Liver (tissue), 3 donors: ENCODE data around the gene NCAM2.

ENCODE experiments used
- CTCF ChIP-seq: fragments of 150-350 bp; IDR thresholded peaks from 2 replicates; pipeline ENCODE4 v1.5.1; 2017; ENCODE audit warnings: improper control_type of control experiment, low read depth, low read length; ENCODE audit not compliant: missing input control
- EGR1 ChIP-seq, 2 donors: IDR thresholded peaks; 2 replicates each; pipeline ENCODE4 v1.6.1; 2016 to 2018; ENCODE audit warnings: antibody characterized with exemption in 2 of 2, low read depth in 2 of 2
- GABPA ChIP-seq, 2 donors: IDR thresholded peaks in 1 of 2; conservative IDR thresholded peaks in 1 of 2; 2 replicates each; pipeline ENCODE4 v1.6.1; 2016; ENCODE audit warnings: antibody characterized with exemption in 2 of 2, mild to moderate bottlenecking in 1 of 2, moderate library complexity in 1 of 2
- HNF4A ChIP-seq, 2 donors: conservative IDR thresholded peaks; 2 replicates each; pipeline ENCODE4 v1.6.1; 2016; ENCODE audit warnings: antibody characterized with exemption in 2 of 2, mild to moderate bottlenecking in 2 of 2
- HNF4G ChIP-seq: IDR thresholded peaks from 2 replicates; pipeline ENCODE4 v1.6.1; 2016; ENCODE audit warnings: antibody characterized with exemption
- JUND ChIP-seq, 2 donors: IDR thresholded peaks; 2 replicates each; pipeline ENCODE4 v1.6.1; 2016; ENCODE audit warnings: antibody characterized with exemption in 2 of 2
- MAX ChIP-seq: IDR thresholded peaks from 2 replicates; pipeline ENCODE4 v1.6.1; 2016; ENCODE audit warnings: antibody characterized with exemption
- REST ChIP-seq: IDR thresholded peaks from 2 replicates; pipeline ENCODE4 v1.6.1; 2016; ENCODE audit warnings: antibody characterized with exemption, mild to moderate bottlenecking
- TAF1 ChIP-seq: conservative IDR thresholded peaks from 2 replicates; pipeline ENCODE4 v1.6.1; 2016; ENCODE audit warnings: antibody characterized with exemption, mild to moderate bottlenecking
- TF ChIP-seq, protein P1 (sequence below): IDR thresholded peaks from 2 replicates; pipeline ENCODE4 v1.6.1; 2016; ENCODE audit warnings: antibody characterized with exemption
- donor health status: healthy.
- donor health status: healthy.

- TF ChIP-seq CTCF: peak; percentile 58
- no peak for TF ChIP-seq GABPA (IDR thresholded peaks at IDR 0.05 in 1 of 2, conservative IDR thresholded peaks at IDR 0.05 in 1 of 2)
- no peak for TF ChIP-seq REST
- no peak for TF ChIP-seq EGR1 (IDR thresholded peaks at IDR 0.05; ENCODE audit: low read depth in 2 of 2)
- TF ChIP-seq HNF4G: no peak
- no peak for TF ChIP-seq TAF1
- no peak for TF ChIP-seq JUND (IDR thresholded peaks at IDR 0.05)
- TF ChIP-seq, protein P1, sequence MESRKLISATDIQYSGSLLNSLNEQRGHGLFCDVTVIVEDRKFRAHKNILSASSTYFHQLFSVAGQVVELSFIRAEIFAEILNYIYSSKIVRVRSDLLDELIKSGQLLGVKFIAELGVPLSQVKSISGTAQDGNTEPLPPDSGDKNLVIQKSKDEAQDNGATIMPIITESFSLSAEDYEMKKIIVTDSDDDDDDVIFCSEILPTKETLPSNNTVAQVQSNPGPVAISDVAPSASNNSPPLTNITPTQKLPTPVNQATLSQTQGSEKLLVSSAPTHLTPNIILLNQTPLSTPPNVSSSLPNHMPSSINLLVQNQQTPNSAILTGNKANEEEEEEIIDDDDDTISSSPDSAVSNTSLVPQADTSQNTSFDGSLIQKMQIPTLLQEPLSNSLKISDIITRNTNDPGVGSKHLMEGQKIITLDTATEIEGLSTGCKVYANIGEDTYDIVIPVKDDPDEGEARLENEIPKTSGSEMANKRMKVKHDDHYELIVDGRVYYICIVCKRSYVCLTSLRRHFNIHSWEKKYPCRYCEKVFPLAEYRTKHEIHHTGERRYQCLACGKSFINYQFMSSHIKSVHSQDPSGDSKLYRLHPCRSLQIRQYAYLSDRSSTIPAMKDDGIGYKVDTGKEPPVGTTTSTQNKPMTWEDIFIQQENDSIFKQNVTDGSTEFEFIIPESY: no peak
- no peak for TF ChIP-seq MAX
- no peak for TF ChIP-seq HNF4A (conservative IDR thresholded peaks at IDR 0.05)
Observed at GRCh38 chr21:20999659-21000058, 1.4 kb downstream of the NCAM2 start.
